Measurements from ENCODE around the gene DPY30. TPM values are rescaled to one million over a fixed set of nuclear protein-coding genes. Genes with fewer than 3 reads are reported as not detected.
A peak's percentile ranks its signal among the peaks of the same experiment; 100 is the strongest.
"Not testable (repeated sequence)": the region's sequence is repeated elsewhere in the genome, so short reads cannot be mapped to it uniquely, and the experiment has no call there.

Gene DPY30
- 178 and 233 TPM in 2 replicates for total RNA-seq (2014; rRNA removed; shearing (Covaris generic))

- peak; percentile 93 for DNase-seq (ENCODE audit: low spot score)
Observed at GRCh38 chr2:32039447-32040219, at the start of gene DPY30. Gene DPY30 (minus strand): TSS chr2:32039805. CDS start chr2:32039456, 349 bp downstream.

GRCh38 chr2:32074134-32074506 is 34.5 kb upstream of the DPY30 start:
- DNase-seq (ENCODE audit: low spot score) = no peak

GRCh38 chr2:32067549-32067948 is 27.9 kb upstream of the DPY30 start:
- no peak for DNase-seq (ENCODE audit: low spot score)

- DNase-seq (ENCODE audit: low spot score) = no peak
Observed at GRCh38 chr2:32064713-32065112, 25.1 kb upstream of the DPY30 start.

- DNase-seq (ENCODE audit: low spot score) = peak; percentile 19
Observed at GRCh38 chr2:32064021-32064601, 24.5 kb upstream of the DPY30 start.

GRCh38 chr2:32063310-32064020 is 23.9 kb upstream of the DPY30 start, which contains the start of gene SPAST:
Gene SPAST (plus strand): TSS chr2:32063556. CDS start chr2:32063832, 276 bp downstream.
- peak; percentile 95 for DNase-seq (ENCODE audit: low spot score)

GRCh38 chr2:32061973-32062861 is 22.6 kb upstream of the DPY30 start:
- DNase-seq (ENCODE audit: low spot score) = peak; percentile 58

GRCh38 chr2:32061430-32061829 is 21.8 kb upstream of the DPY30 start:
- DNase-seq (ENCODE audit: low spot score) = no peak

- no peak for DNase-seq (ENCODE audit: low spot score)
Observed at GRCh38 chr2:32060266-32060665, 20.7 kb upstream of the DPY30 start.

GRCh38 chr2:32058130-32058529 is 18.5 kb upstream of the DPY30 start:
- peak; percentile 28 for DNase-seq (ENCODE audit: low spot score)

- not testable (repeated sequence) for DNase-seq (ENCODE audit: low spot score)
Observed at GRCh38 chr2:32054583-32054982, 15.0 kb upstream of the DPY30 start.

- no peak for DNase-seq (ENCODE audit: low spot score)
Observed at GRCh38 chr2:32051836-32052439, 12.3 kb upstream of the DPY30 start.

- DNase-seq (ENCODE audit: low spot score) = no peak
Observed at GRCh38 chr2:32043561-32043960, 4.0 kb upstream of the DPY30 start.

- peak; percentile 43 for DNase-seq (ENCODE audit: low spot score)
Observed at GRCh38 chr2:32034198-32034887, 5.3 kb downstream of the DPY30 start.

GRCh38 chr2:32018789-32019482 is 20.7 kb downstream of the DPY30 start:
- not testable (repeated sequence) for DNase-seq (ENCODE audit: low spot score)

GRCh38 chr2:32012872-32013271 is 26.7 kb downstream of the DPY30 start:
- DNase-seq (ENCODE audit: low spot score) = no peak

- no peak for DNase-seq (ENCODE audit: low spot score)
Observed at GRCh38 chr2:32011485-32011960, 28.1 kb downstream of the DPY30 start.

GRCh38 chr2:32010670-32011484 is 28.7 kb downstream of the DPY30 start, which contains the start of gene MEMO1:
Gene MEMO1 (minus strand): TSS chr2:32011008. CDS start chr2:32010247, 761 bp downstream.
- DNase-seq (ENCODE audit: low spot score) = peak; percentile 90

- peak; percentile 52 for DNase-seq (ENCODE audit: low spot score)
Observed at GRCh38 chr2:32010280-32010669, 29.3 kb downstream of the DPY30 start.

Measured in A172 (cell line).